B cell (primary cell): ENCODE results near the gene ZNF160. TPM values are rescaled to one million over a fixed set of nuclear protein-coding genes. Genes with fewer than 3 reads are reported as not detected.

Experiments used
- ATAC-seq: fragments of 200-7000 bp; cut with Tn5 transposase; one replicate; pipeline ENCODE4 v1.10.0; 2021; ENCODE audit warnings: low read depth, mild to moderate bottlenecking, moderate number of reproducible peaks, moderate library complexity
- CTCF ChIA-PET: fragments of 350-600 bp; sonication (Branson Sonifier 250); formaldehyde crosslinking; loops from one replicate; lab custom pipeline; 2021; ENCODE audit warnings: antibody characterized with exemption, inconsistent platforms; lab: Charles Lee
- POLR2A ChIA-PET: fragments of 350-600 bp; sonication (Branson Sonifier 250); formaldehyde crosslinking; loops from one replicate; lab custom pipeline; 2021; ENCODE audit warnings: antibody characterized with exemption; lab: Charles Lee
- DNase-seq: peaks from one replicate; pipeline ENCODE4 v3.0.0; 2013
- H2AFZ ChIP-seq: 2 replicates; pipeline ENCODE4 v1.6.1; 2012; ENCODE audit warnings: mild to moderate bottlenecking, low read depth, low read length; ENCODE audit not compliant: insufficient read depth, poor library complexity, severe bottlenecking
- H3K27ac ChIP-seq, 2 donors: 1 replicate in 1 of 2; 2 replicates in 1 of 2; pipeline ENCODE4 v1.5.1; 2012 to 2013; ENCODE audit warnings: low read length in 2 of 2, mild to moderate bottlenecking in 2 of 2, moderate library complexity in 1 of 2
- H3K27me3 ChIP-seq, 4 experiments: fragments of 200-600 bp in 1 of 4; sonication (generic) in 1 of 4; replicated peaks in 1 of 4; 1 replicate in 2 of 4; 2 replicates in 2 of 4; pipeline versions ENCODE4 v1.6.1 to v1.7.0; 2013 to 2016; ENCODE audit warnings: low read length in 3 of 4, mild to moderate bottlenecking in 2 of 4, mixed read lengths in 1 of 4, moderate library complexity in 1 of 4; ENCODE audit not compliant: insufficient read depth in 4 of 4, control insufficient read depth in 3 of 4; ENCODE audit errors: control extremely low read depth in 1 of 4
- H3K36me3 ChIP-seq, 2 experiments: replicated peaks in 1 of 2; 1 replicate in 1 of 2; 2 replicates in 1 of 2; pipeline versions ENCODE4 v1.6.1 to v1.7.1; 2013; ENCODE audit warnings: low read length in 1 of 2; ENCODE audit not compliant: insufficient read depth in 2 of 2, control insufficient read depth in 1 of 2; ENCODE audit errors: control extremely low read depth in 1 of 2, extremely low read depth in 1 of 2
- H3K4me1 ChIP-seq, 2 donors: fragments of 200-600 bp in 1 of 2; sonication (generic) in 1 of 2; 1 replicate in 1 of 2; 2 replicates in 1 of 2; pipeline versions ENCODE4 v1.5.1 to v1.6.1; 2013 to 2017; ENCODE audit warnings: low read length in 2 of 2; ENCODE audit not compliant: control insufficient read depth in 2 of 2, insufficient read depth in 2 of 2
- H3K4me2 ChIP-seq: replicated peaks from 2 replicates; pipeline ENCODE3; 2012; ENCODE audit warnings: mild to moderate bottlenecking, low read depth, low read length; ENCODE audit not compliant: poor library complexity, severe bottlenecking
- H3K4me3 ChIP-seq, 5 experiments: fragments of 200-600 bp in 1 of 5; sonication (generic) in 1 of 5; 1 replicate in 3 of 5; 2 replicates in 2 of 5; pipeline versions ENCODE4 v1.5.1 to v1.7.0; 2011 to 2016; ENCODE audit warnings: low read length in 4 of 5, mild to moderate bottlenecking in 4 of 5, low read depth in 2 of 5, control low read depth in 1 of 5, moderate library complexity in 1 of 5; ENCODE audit not compliant: insufficient read depth in 1 of 5; ENCODE audit errors: control extremely low read depth in 1 of 5, extremely low read depth in 1 of 5
- H3K79me2 ChIP-seq: fragments of 200-600 bp; sonication (generic); one replicate; pipeline ENCODE4 v1.6.0; 2016; ENCODE audit warnings: low read length; ENCODE audit not compliant: control insufficient read depth, insufficient read depth
- H3K9ac ChIP-seq: fragments of 200-600 bp; sonication (generic); 2 replicates; pipeline ENCODE4 v1.6.1; 2017; ENCODE audit warnings: mild to moderate bottlenecking, low read length, moderate library complexity
- H3K9me3 ChIP-seq, 3 donors: one replicate each; pipeline versions ENCODE4 v1.6.1 to v1.7.1; 2013; ENCODE audit warnings: low read length in 2 of 3; ENCODE audit not compliant: control insufficient read depth in 2 of 3, insufficient read depth in 1 of 3; ENCODE audit errors: control extremely low read depth in 1 of 3
- H4K20me1 ChIP-seq: 2 replicates; pipeline ENCODE4 v1.6.0; 2012; ENCODE audit warnings: mild to moderate bottlenecking, low read length; ENCODE audit not compliant: insufficient read depth, control insufficient read depth, poor library complexity, severe bottlenecking
- H3K27ac Mint-ChIP-seq: one replicate; pipeline ENCODE4 v1.8.0; 2021; ENCODE audit warnings: mixed read lengths
- H3K27me3 Mint-ChIP-seq: one replicate; pipeline ENCODE4 v1.8.0; 2021; ENCODE audit warnings: mixed read lengths
- H3K4me1 Mint-ChIP-seq: one replicate; pipeline ENCODE4 v1.8.0; 2021; ENCODE audit warnings: mixed read lengths
- H3K4me3 Mint-ChIP-seq: one replicate; pipeline ENCODE4 v1.8.0; 2021; ENCODE audit warnings: mixed read lengths
- H3K9me3 Mint-ChIP-seq: one replicate; pipeline ENCODE4 v1.8.0; 2022; ENCODE audit warnings: mixed read lengths; ENCODE audit not compliant: insufficient read depth
- CTCF ChIP-seq: fragments of 200-600 bp; IDR thresholded peaks from one replicate; pipeline ENCODE4 v1.8.0; 2022; ENCODE audit warnings: antibody characterized with exemption, mild to moderate bottlenecking
- EZH2 ChIP-seq: IDR thresholded peaks from 2 replicates; pipeline ENCODE4 v1.6.1; 2012; ENCODE audit warnings: borderline replicate concordance, low read depth, mild to moderate bottlenecking, moderate library complexity, low read length; ENCODE audit not compliant: insufficient read depth, poor library complexity, severe bottlenecking
- WGBS: methylation state at CpG from one replicate; pipeline ENCODE4 v1.1.5; 2013; ENCODE audit warnings: missing lambda C conversion rate; ENCODE audit not compliant: insufficient coverage; 5-methylcytosine and 5-hydroxymethylcytosine counted together
- intact Hi-C: fragments of 100-400 bp; cut with micrococcal nuclease; formaldehyde crosslinking; loops from one replicate; pipeline ENCODE4 v1.10.0; 2022
- polyA plus RNA-seq: library from polyadenylated mRNA; depleted of rRNA; stranded (reverse); fragments of >200 nt; gene quantifications from 2 replicates; pipeline ENCODE4 v1.2.3, GENCODE V29; 2012
- total RNA-seq, 2 donors: library from RNA; stranded (reverse); fragments of 120-200 nt in 1 of 2; gene quantifications; 1 replicate in 1 of 2; 2 replicates in 1 of 2; pipeline versions ENCODE4 v1.2.3 to v1.2.4, GENCODE V29; 2013 to 2022

Gene ZNF160
- total and polyA plus RNA-seq, 2 donors (not counting 1 experiment from before 2014, with no cell fraction given) = 49.9 to 87.8 TPM

GRCh38 chr19:53136432-53136831 lies 33.2 kb upstream of the ZNF160 start:
- no peak overlapping the region for H3K4me3 ChIP-seq
- H3K79me2 ChIP-seq = peaks cover 11% of the 10 kb centered on the region
- peaks cover 29 to 57% (median 55%) of the 10 kb centered on the region in 3 donors for H3K9me3 ChIP-seq
- TF ChIP-seq CTCF (no peak), EZH2 (no peak)
- peaks cover 0 to 5% (median 0%) of the 10 kb centered on the region in 4 experiments for H3K27me3 ChIP-seq
- CTCF ChIA-PET = no interaction called here
- DNase-seq (no peak), ATAC-seq (no peak)
- H3K27ac ChIP-seq = no peak overlapping the region
- H3K36me3 ChIP-seq = peaks cover 3 to 4% of the 10 kb centered on the region in 2 experiments
- no peak overlapping the region for H3K4me2 ChIP-seq
- no peaks in the 10 kb centered on the region for H4K20me1 ChIP-seq
- H3K4me3 Mint-ChIP-seq = no peak overlapping the region
- H3K9ac ChIP-seq = no peak overlapping the region
- no peak overlapping the region for H2AFZ ChIP-seq
- POLR2A ChIA-PET = no interaction called here
- H3K9me3 Mint-ChIP-seq = peaks cover 28% of the 10 kb centered on the region
- peaks cover 6 to 11% of the 10 kb centered on the region in 2 donors for H3K4me1 ChIP-seq
- intact Hi-C loops = no loop called here
- H3K27me3 Mint-ChIP-seq = no peaks in the 10 kb centered on the region
- no CpG with 5 or more reads among the region's 3 CpGs for WGBS
- H3K27ac Mint-ChIP-seq = no peak overlapping the region
- peaks cover 12% of the 10 kb centered on the region for H3K4me1 Mint-ChIP-seq

- H3K4me3 ChIP-seq = peak within 1 kb of the TSS; percentile 53 to 89 (median 75)
- no peaks in the 10 kb centered on the region for H3K36me3 ChIP-seq
- WGBS = 7% methylated on average over 48 of the region's 51 CpGs
- Mint-ChIP-seq H3K27ac (peak within 1 kb of the TSS; percentile 74), H3K9me3 (peaks cover 17% of the 10 kb centered on the region), H3K4me1 (peaks cover 17% of the 10 kb centered on the region), H3K27me3 (no peaks in the 10 kb centered on the region), H3K4me3 (peak within 1 kb of the TSS; percentile 94)
- peaks cover 25% of the 10 kb centered on the region for H3K79me2 ChIP-seq
- peak within 1 kb of the TSS; percentile 88 for H3K4me2 ChIP-seq
- ChIA-PET POLR2A (no interaction called here), CTCF (no interaction called here)
- no peak for TF ChIP-seq CTCF
- no peak for TF ChIP-seq EZH2
- peaks cover 0 to 5% (median 0%) of the 10 kb centered on the region in 4 experiments for H3K27me3 ChIP-seq
- H3K4me1 ChIP-seq = peaks cover 10 to 11% of the 10 kb centered on the region in 2 donors
- no peaks in the 10 kb centered on the region for H4K20me1 ChIP-seq
- peak within 1 kb of the TSS; percentile 16 to 69 for H3K27ac ChIP-seq
- H2AFZ ChIP-seq = peak within 1 kb of the TSS; percentile 83
- H3K9me3 ChIP-seq = peaks cover 7 to 43% (median 19%) of the 10 kb centered on the region in 3 donors
- H3K9ac ChIP-seq = peak within 1 kb of the TSS; percentile 74
- ATAC-seq (peak; percentile 87), DNase-seq (peak; percentile 83)
- intact Hi-C loops = loop anchor here (2.0 kb wide), 1 partner anchor 30 kb away; the partner anchor contains the start of gene ZNF160
Measured at GRCh38 chr19:53132141-53132991, 29.1 kb upstream of the ZNF160 start, which contains the start of gene ZNF415. ZNF415 (minus strand) TSS chr19:53132910; CDS start chr19:53122676, 10,234 bp downstream.
